ENCODE data around the gene CCDC102A. TPM values are rescaled to one million over a fixed set of nuclear protein-coding genes. Genes with fewer than 3 reads are reported as not detected.

Gene CCDC102A
- total RNA-seq, 1 donor from 2014 or later: 15.5 TPM

GRCh38 chr16:57539072-57539796 is 2.9 kb upstream of the CCDC102A start:
- no peak for TF ChIP-seq CTCF (IDR thresholded peaks at IDR 0.05)
- Mint-ChIP-seq H3K27ac (peak overlapping the region; percentile 95), H3K36me3 (ENCODE audit: low read depth) (peaks cover 1% of the 10 kb centered on the region), H3K27me3 (no peaks in the 10 kb centered on the region), H3K9me3 (no peaks in the 10 kb centered on the region), H3K4me1 (peaks cover 81% of the 10 kb centered on the region), H3K4me3 (peak overlapping the region; percentile 90)
- DNase-seq (no peak), ATAC-seq (ENCODE audit: low read depth) (peak; percentile 26)
- POLR2A ChIA-PET: interaction anchor here (0.8 to 3.6 kb wide), 4 partner anchors 13 to 92 kb away, joined by 3 to 22 read pairs (median 12); partner anchors contain the start of genes CIAPIN1 and COQ9
- intact Hi-C loops (cut with micrococcal nuclease): loop anchor here (1.0 to 10.0 kb wide), 5 partner anchors 9 to 934 kb away; partner anchors contain the start of genes HERPUD1, MT2A, PSME3IP1 and RSPRY1
- CTCF ChIA-PET: no interaction called here

DNA sequence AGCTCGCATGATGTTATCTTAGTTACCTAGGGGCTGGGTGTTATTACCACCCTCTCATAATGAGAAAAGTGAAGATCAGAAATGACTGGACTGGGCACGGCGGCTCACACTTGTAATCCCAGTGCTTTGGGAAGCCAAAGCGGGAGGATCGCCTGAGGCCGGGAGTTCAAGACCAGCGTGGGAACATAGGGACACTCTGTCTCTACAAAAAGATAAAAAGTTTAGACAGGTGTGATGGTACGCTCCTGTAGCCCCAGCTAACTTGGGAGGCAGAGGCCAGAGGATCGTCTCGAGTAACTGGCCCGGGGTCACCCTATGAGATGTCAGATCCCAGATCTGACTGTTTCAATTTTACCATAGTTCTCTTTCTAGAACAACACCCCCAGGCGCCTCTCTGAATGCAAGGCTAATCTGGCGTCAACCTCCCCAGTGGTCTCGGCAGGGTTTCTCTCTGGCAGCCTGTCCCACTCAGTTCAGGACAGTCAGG is 1.9 kb upstream of the CCDC102A start:
- intact Hi-C loops (cut with micrococcal nuclease): loop anchor here (5.0 to 10.0 kb wide), 4 partner anchors 351 to 933 kb away; partner anchors contain the start of genes HERPUD1, MT2A, PSME3IP1 and RSPRY1
- POLR2A ChIA-PET: interaction anchor here (0.6 to 3.6 kb wide), 9 partner anchors 11 to 655 kb away, joined by 3 to 22 read pairs (median 11); partner anchors contain the start of genes CIAPIN1 and COQ9
- H3K9me3 Mint-ChIP-seq: no peaks in the 10 kb centered on the region
- no peaks in the 10 kb centered on the region for H3K27me3 Mint-ChIP-seq
- TF ChIP-seq CTCF (IDR thresholded peaks at IDR 0.05): no peak
- CTCF ChIA-PET: interaction anchor here (1.2 to 2.1 kb wide), 4 partner anchors 16 to 76 kb away, joined by 4 to 15 read pairs (median 7); partner anchors contain the start of gene POLR2C
- H3K27ac Mint-ChIP-seq: peak overlapping the region; percentile 95
- H3K4me3 Mint-ChIP-seq: peak overlapping the region; percentile 90
- peaks cover 1% of the 10 kb centered on the region for H3K36me3 Mint-ChIP-seq (ENCODE audit: low read depth)
- H3K4me1 Mint-ChIP-seq: peaks cover 81% of the 10 kb centered on the region
- no peak for ATAC-seq (ENCODE audit: low read depth)
- DNase-seq: no peak

DNA sequence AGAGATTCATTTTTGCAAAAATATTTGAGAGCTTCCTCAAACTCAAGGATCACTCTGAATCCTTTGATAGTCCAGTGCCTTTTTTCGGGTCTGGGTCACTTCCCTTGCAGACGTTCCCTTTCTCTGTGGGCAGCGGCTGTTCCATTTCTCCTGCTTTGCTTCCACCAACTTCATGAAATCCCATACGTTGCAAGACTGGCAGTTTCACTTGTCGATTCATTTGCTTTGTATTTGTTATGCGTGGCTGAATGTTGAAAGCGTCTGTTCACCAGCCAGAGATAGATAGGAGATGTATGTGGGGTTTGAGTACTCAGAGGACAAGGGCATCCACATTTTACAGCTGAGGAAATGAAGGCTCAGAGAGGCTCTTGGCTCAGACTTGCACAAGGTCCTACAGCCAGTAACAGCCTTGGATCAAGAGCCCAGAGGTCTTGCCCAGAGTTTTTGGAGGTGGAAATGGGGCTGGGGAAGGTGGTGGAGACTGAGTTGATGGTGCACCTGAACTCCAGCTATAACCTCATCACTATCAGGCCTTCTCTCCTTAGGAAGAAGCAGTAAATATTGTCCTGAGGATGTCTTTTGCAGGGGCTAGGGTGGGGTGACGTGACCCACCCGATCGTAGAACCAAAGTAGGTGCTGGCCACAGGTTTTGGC is 1.3 kb upstream of the CCDC102A start:
- intact Hi-C loops (cut with micrococcal nuclease): loop anchor here (1.0 to 10.0 kb wide), 11 partner anchors 14 to 1115 kb away; partner anchors contain the start of genes DOK4, HERPUD1, MT2A and POLR2C
- no peak for TF ChIP-seq CTCF (IDR thresholded peaks at IDR 0.05)
- ChIA-PET POLR2A (interaction anchor here (0.6 to 3.6 kb wide), 17 partner anchors 8 to 654 kb away, joined by 3 to 26 read pairs (median 7); partner anchors contain the start of genes CIAPIN1, COQ9 and KATNB1), CTCF (interaction anchor here (0.9 to 2.1 kb wide), 5 partner anchors 15 to 75 kb away, joined by 4 to 15 read pairs (median 5); partner anchors contain the start of gene POLR2C)
- peak overlapping the region; percentile 95 for H3K27ac Mint-ChIP-seq
- DNase-seq: no peak
- peaks cover 1% of the 10 kb centered on the region for H3K36me3 Mint-ChIP-seq (ENCODE audit: low read depth)
- H3K4me1 Mint-ChIP-seq: peaks cover 82% of the 10 kb centered on the region
- H3K9me3 Mint-ChIP-seq: no peaks in the 10 kb centered on the region
- ATAC-seq (ENCODE audit: low read depth): peak; percentile 6
- no peaks in the 10 kb centered on the region for H3K27me3 Mint-ChIP-seq
- peak overlapping the region; percentile 90 for H3K4me3 Mint-ChIP-seq

DNA sequence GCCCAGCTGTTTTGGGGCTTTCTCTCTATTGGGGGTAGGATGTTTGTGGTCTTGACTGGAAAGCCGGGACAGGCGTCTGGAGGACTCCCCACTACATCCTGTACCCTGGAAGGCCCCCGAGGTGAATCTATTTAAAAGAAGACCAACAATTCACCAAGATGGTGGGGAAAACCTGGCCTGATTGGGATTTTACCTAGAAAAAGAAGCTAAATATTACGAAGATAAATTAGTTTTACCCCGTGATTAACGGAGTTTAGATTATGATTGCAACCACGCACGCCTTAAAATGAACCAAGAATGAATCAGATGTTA is 779 bp upstream of the CCDC102A start:
- Mint-ChIP-seq H3K27me3 (no peaks in the 10 kb centered on the region), H3K9me3 (no peaks in the 10 kb centered on the region), H3K4me1 (peaks cover 82% of the 10 kb centered on the region), H3K4me3 (peak overlapping the region; percentile 90), H3K27ac (peak overlapping the region; percentile 95), H3K36me3 (ENCODE audit: low read depth) (peaks cover 1% of the 10 kb centered on the region)
- no peak for DNase-seq
- ChIA-PET POLR2A (interaction anchor here (0.5 to 3.6 kb wide), 20 partner anchors 9 to 602 kb away, joined by 3 to 26 read pairs (median 5); partner anchors contain the start of genes CIAPIN1, COQ9, DOK4 and KATNB1), CTCF (interaction anchor here (0.9 to 2.1 kb wide), 6 partner anchors 9 to 75 kb away, joined by 3 to 15 read pairs (median 4); partner anchors contain the start of gene POLR2C)
- TF ChIP-seq CTCF (IDR thresholded peaks at IDR 0.05): no peak
- intact Hi-C loops (cut with micrococcal nuclease): loop anchor here (1.0 to 10.0 kb wide), 11 partner anchors 14 to 1114 kb away; partner anchors contain the start of genes DOK4, HERPUD1, MT2A and POLR2C
- ATAC-seq (ENCODE audit: low read depth): no peak
